ENCODE data around the gene SLC6A6.

The SLC6A6 gene

GRCh38 chr3:14484741-14485140 lies 82.3 kb downstream of the SLC6A6 start:
- Histone ChIP-seq H3K4me3 (ENCODE audit: low read depth in 1 of 2, low read length in 1 of 2) (no peak overlapping the region), H3K36me3 (peaks cover 100% of the 10 kb centered on the region), H3K27me3 (no peaks in the 10 kb centered on the region), H3K9me3 (no peaks in the 10 kb centered on the region), H3K4me1 (ENCODE audit: control insufficient read depth in 1 of 2, insufficient read depth in 1 of 2, low read depth in 1 of 2, low read length in 1 of 2) (no peaks in the 10 kb centered on the region), H3K27ac (no peak overlapping the region)
- TF ChIP-seq CTCF (IDR thresholded peaks at IDR 0.05): no peak

GRCh38 chr3:14485981-14486380 lies 83.6 kb downstream of the SLC6A6 start:
- no peak overlapping the region for H3K27ac ChIP-seq
- TF ChIP-seq CTCF (IDR thresholded peaks at IDR 0.05): no peak
- peaks cover 100% of the 10 kb centered on the region for H3K36me3 ChIP-seq
- no peaks in the 10 kb centered on the region for H3K9me3 ChIP-seq
- H3K4me3 ChIP-seq (ENCODE audit: low read depth in 1 of 2, low read length in 1 of 2): no peak overlapping the region
- no peaks in the 10 kb centered on the region for H3K4me1 ChIP-seq (ENCODE audit: control insufficient read depth in 1 of 2, insufficient read depth in 1 of 2, low read depth in 1 of 2, low read length in 1 of 2)
- no peaks in the 10 kb centered on the region for H3K27me3 ChIP-seq

GRCh38 chr3:14486460-14486859 lies 84.1 kb downstream of the SLC6A6 start:
- H3K9me3 ChIP-seq: no peaks in the 10 kb centered on the region
- no peaks in the 10 kb centered on the region for H3K27me3 ChIP-seq
- H3K27ac ChIP-seq: no peak overlapping the region
- no peak overlapping the region for H3K4me3 ChIP-seq (ENCODE audit: low read depth in 1 of 2, low read length in 1 of 2)
- no peak for TF ChIP-seq CTCF (IDR thresholded peaks at IDR 0.05)
- H3K36me3 ChIP-seq: peaks cover 100% of the 10 kb centered on the region
- H3K4me1 ChIP-seq (ENCODE audit: control insufficient read depth in 1 of 2, insufficient read depth in 1 of 2, low read depth in 1 of 2, low read length in 1 of 2): no peaks in the 10 kb centered on the region

- Histone ChIP-seq H3K4me3 (ENCODE audit: low read depth in 1 of 2, low read length in 1 of 2) (no peak overlapping the region), H3K27me3 (no peaks in the 10 kb centered on the region), H3K4me1 (ENCODE audit: control insufficient read depth in 1 of 2, insufficient read depth in 1 of 2, low read depth in 1 of 2, low read length in 1 of 2) (no peaks in the 10 kb centered on the region), H3K27ac (peak overlapping the region; percentile 6), H3K9me3 (no peaks in the 10 kb centered on the region), H3K36me3 (peaks cover 100% of the 10 kb centered on the region)
- no peak for TF ChIP-seq CTCF (IDR thresholded peaks at IDR 0.05)
Measured at GRCh38 chr3:14487086-14487485, 84.7 kb downstream of the SLC6A6 start.

GRCh38 chr3:14487821-14488220 lies 85.4 kb downstream of the SLC6A6 start:
- TF ChIP-seq CTCF (IDR thresholded peaks at IDR 0.05): no peak
- Histone ChIP-seq H3K4me3 (ENCODE audit: low read depth in 1 of 2, low read length in 1 of 2) (no peak overlapping the region), H3K36me3 (peaks cover 95% of the 10 kb centered on the region), H3K27me3 (no peaks in the 10 kb centered on the region), H3K4me1 (ENCODE audit: control insufficient read depth in 1 of 2, insufficient read depth in 1 of 2, low read depth in 1 of 2, low read length in 1 of 2) (no peaks in the 10 kb centered on the region), H3K9me3 (no peaks in the 10 kb centered on the region), H3K27ac (no peak overlapping the region)

All from neutrophil (primary cell).